ENCODE results near the gene CTNND2.
"Not testable (repeated sequence)": the region's sequence is repeated elsewhere in the genome, so short reads cannot be mapped to it uniquely, and the experiment has no call there.

Gene CTNND2

GRCh38 chr5:11857391-11857790, 46.9 kb downstream of the CTNND2 start:
- DNase-seq: no peak

GRCh38 chr5:11854936-11855335, 49.3 kb downstream of the CTNND2 start:
- no peak for DNase-seq

GRCh38 chr5:11853796-11854195, 50.5 kb downstream of the CTNND2 start:
- DNase-seq: no peak

GRCh38 chr5:11853140-11853539, 51.1 kb downstream of the CTNND2 start:
- no peak for DNase-seq

GRCh38 chr5:11852717-11853087, 51.5 kb downstream of the CTNND2 start:
- DNase-seq: no peak

- no peak for DNase-seq
Observed at GRCh38 chr5:11851965-11852716, 52.1 kb downstream of the CTNND2 start.

- DNase-seq: no peak
Observed at GRCh38 chr5:11851416-11851815, 52.8 kb downstream of the CTNND2 start.

- not testable (repeated sequence) for DNase-seq
Observed at GRCh38 chr5:11828566-11828965, 75.7 kb downstream of the CTNND2 start.

GRCh38 chr5:11822598-11822997, 81.6 kb downstream of the CTNND2 start:
- DNase-seq: no peak

GRCh38 chr5:11815916-11816315, 88.3 kb downstream of the CTNND2 start:
- DNase-seq: no peak

- no peak for DNase-seq
Observed at GRCh38 chr5:11815481-11815880, 88.8 kb downstream of the CTNND2 start.

GRCh38 chr5:11814373-11814772, 89.9 kb downstream of the CTNND2 start:
- DNase-seq: no peak

GRCh38 chr5:11809407-11809806, 94.8 kb downstream of the CTNND2 start:
- no peak for DNase-seq

GRCh38 chr5:11803436-11803835, 100.8 kb downstream of the CTNND2 start:
- no peak for DNase-seq

- no peak for DNase-seq
Observed at GRCh38 chr5:11801061-11801460, 103.2 kb downstream of the CTNND2 start.

- peak; percentile 68 for DNase-seq
Observed at GRCh38 chr5:11797132-11797531, 107.1 kb downstream of the CTNND2 start.

- DNase-seq: no peak
Observed at GRCh38 chr5:11793396-11793795, 110.8 kb downstream of the CTNND2 start.

- no peak for DNase-seq
Observed at GRCh38 chr5:11792621-11793020, 111.6 kb downstream of the CTNND2 start.

- no peak for DNase-seq
Observed at GRCh38 chr5:11791792-11792191, 112.5 kb downstream of the CTNND2 start.

GRCh38 chr5:11790201-11790600, 114.0 kb downstream of the CTNND2 start:
- no peak for DNase-seq

- no peak for DNase-seq
Observed at GRCh38 chr5:11785771-11786352, 118.4 kb downstream of the CTNND2 start.

- DNase-seq: no peak
Observed at GRCh38 chr5:11780641-11781345, 123.5 kb downstream of the CTNND2 start.

GRCh38 chr5:11777096-11777495, 127.2 kb downstream of the CTNND2 start:
- no peak for DNase-seq

GRCh38 chr5:11770310-11770709, 133.9 kb downstream of the CTNND2 start:
- no peak for DNase-seq

Data from NCI-H2171 (cell line).